Lower lobe of right lung (tissue), 2 donors: ENCODE measurements around the gene TJP2. TPM values are rescaled to one million over a fixed set of nuclear protein-coding genes. Genes with fewer than 3 reads are reported as not detected.

Source experiments
- ATAC-seq, 2 donors: fragments of 200-7000 bp; cut with Tn5 transposase; one replicate each; pipeline ENCODE4 v1.9.1; 2020 to 2022; ENCODE audit warnings: mild to moderate bottlenecking in 2 of 2, moderate library complexity in 2 of 2
- DNase-seq: peaks from one replicate; pipeline ENCODE4 v3.0.0-alpha.2; 2020
- H3K27ac ChIP-seq: fragments of 200-600 bp; one replicate; pipeline ENCODE4 v1.8.0; 2022
- H3K27me3 ChIP-seq: fragments of 200-600 bp; one replicate; pipeline ENCODE4 v1.8.0; 2022; ENCODE audit warnings: low read depth
- H3K36me3 ChIP-seq: fragments of 200-600 bp; one replicate; pipeline ENCODE4 v1.8.0; 2022; ENCODE audit warnings: mild to moderate bottlenecking
- H3K4me1 ChIP-seq: fragments of 200-600 bp; one replicate; pipeline ENCODE4 v1.8.0; 2022
- H3K4me3 ChIP-seq: fragments of 200-600 bp; one replicate; pipeline ENCODE4 v1.8.0; 2022; ENCODE audit warnings: mild to moderate bottlenecking
- H3K9me3 ChIP-seq: fragments of 200-600 bp; one replicate; pipeline ENCODE4 v1.8.0; 2022
- intact Hi-C: fragments of 100-400 bp; cut with DNase I; formaldehyde crosslinking; loops from one replicate; pipeline ENCODE4 v1.11.0; 2022
- total RNA-seq: library from RNA; stranded (reverse); fragmentation: NEBNext Ultra II Directional; extraction: Animal tissue kit (Norgen Biotek cat#: 25700); gene quantifications from one replicate; pipeline ENCODE4 v1.2.1, GENCODE V29; 2021
- TF ChIP-seq, protein P1 (sequence below): fragments of 200-600 bp; IDR thresholded peaks from one replicate; pipeline ENCODE4 v1.8.0; 2022; ENCODE audit warnings: antibody characterized with exemption, mild to moderate bottlenecking
- donor health status: DM: no; HTN: yes; CAD: no; lungs with severe emphysema.

The TJP2 gene
- total RNA-seq, 1 donor from 2014 or later = 124 TPM

DNA sequence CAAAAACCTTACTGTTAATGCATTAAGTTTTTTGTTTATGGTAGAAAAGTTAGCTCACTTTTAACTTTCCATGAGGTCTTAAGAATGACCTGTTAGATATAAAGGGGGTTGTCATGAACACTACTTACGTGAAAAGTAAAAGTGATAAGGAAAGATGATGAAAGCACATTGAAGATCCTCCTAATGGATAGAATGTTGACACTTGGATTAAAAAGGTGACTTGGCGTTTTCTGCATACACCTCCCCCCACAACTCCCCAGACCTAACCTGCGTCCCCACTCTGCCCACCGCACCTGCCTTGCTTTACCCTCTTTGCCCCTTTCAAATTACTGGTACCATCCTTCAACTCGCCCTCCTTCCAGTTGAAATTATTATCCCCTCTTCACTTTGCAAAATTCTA is 32.0 kb downstream of the TJP2 start:
- H3K27ac ChIP-seq = no peak overlapping the region
- no peaks in the 10 kb centered on the region for H3K27me3 ChIP-seq
- no peak overlapping the region for H3K4me3 ChIP-seq
- DNase-seq = no peak
- intact Hi-C loops = no loop called here
- no peak for ATAC-seq
- no peaks in the 10 kb centered on the region for H3K9me3 ChIP-seq
- peaks cover 13% of the 10 kb centered on the region for H3K4me1 ChIP-seq
- TF ChIP-seq, protein P1, sequence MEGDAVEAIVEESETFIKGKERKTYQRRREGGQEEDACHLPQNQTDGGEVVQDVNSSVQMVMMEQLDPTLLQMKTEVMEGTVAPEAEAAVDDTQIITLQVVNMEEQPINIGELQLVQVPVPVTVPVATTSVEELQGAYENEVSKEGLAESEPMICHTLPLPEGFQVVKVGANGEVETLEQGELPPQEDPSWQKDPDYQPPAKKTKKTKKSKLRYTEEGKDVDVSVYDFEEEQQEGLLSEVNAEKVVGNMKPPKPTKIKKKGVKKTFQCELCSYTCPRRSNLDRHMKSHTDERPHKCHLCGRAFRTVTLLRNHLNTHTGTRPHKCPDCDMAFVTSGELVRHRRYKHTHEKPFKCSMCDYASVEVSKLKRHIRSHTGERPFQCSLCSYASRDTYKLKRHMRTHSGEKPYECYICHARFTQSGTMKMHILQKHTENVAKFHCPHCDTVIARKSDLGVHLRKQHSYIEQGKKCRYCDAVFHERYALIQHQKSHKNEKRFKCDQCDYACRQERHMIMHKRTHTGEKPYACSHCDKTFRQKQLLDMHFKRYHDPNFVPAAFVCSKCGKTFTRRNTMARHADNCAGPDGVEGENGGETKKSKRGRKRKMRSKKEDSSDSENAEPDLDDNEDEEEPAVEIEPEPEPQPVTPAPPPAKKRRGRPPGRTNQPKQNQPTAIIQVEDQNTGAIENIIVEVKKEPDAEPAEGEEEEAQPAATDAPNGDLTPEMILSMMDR = no peak
- H3K36me3 ChIP-seq = no peaks in the 10 kb centered on the region

DNA sequence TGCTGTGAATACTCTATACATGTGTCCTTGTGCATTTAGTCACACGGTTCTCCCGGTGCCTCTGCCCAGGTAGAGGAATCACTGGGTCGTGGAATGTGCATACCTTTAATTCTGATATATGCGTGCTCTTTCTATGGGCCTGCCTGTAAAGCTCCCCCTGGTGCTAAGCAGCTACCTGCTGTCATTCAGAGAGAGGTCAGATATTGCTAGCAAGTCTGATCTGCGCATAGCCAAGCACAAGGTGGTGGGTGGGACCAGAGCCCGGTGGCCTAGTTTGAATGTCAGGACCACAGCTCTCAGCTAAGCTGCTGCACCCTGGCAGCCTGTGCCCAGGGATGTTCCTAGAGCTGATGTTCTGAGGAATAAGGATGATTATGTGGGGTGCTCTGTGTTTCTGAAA is 33.4 kb downstream of the TJP2 start:
- TF ChIP-seq, protein P1 = no peak
- Histone ChIP-seq H3K4me1 (peaks cover 22% of the 10 kb centered on the region), H3K9me3 (no peaks in the 10 kb centered on the region), H3K36me3 (no peaks in the 10 kb centered on the region), H3K27ac (no peak overlapping the region), H3K27me3 (no peaks in the 10 kb centered on the region), H3K4me3 (no peak overlapping the region)
- ATAC-seq (peak in 1 of 2 donors; percentile 47), DNase-seq (no peak)
- intact Hi-C loops = no loop called here

DNA sequence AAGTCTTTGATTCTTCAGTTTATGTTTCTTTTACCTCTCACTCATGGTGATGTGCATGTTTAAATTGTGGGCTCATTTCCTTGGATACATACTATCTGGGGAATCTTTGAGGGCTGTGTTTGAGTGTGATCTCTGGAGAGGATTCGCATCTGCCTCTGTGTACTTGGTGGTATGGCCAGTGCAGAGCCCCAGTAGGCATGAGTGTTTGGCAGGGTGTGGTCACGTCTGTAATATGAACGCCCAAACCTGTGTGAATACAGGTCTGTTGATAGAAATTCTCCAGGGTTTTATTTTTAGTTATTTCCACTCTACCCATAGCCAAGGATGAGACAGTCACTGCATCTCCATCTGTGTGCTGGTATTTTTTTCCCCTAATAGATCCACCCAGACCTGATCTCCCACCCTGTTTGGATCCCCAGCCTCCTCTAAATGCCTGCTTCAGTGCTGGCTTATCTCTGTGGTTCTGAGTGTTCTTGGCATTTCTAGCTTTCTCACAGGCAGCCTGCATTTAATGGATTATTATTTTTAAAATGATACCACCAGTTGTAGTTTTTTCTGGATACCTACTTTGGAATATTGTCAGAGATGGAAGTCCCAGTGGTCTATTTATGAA is 37.5 kb downstream of the TJP2 start:
- TF ChIP-seq, protein P1 = no peak

DNA sequence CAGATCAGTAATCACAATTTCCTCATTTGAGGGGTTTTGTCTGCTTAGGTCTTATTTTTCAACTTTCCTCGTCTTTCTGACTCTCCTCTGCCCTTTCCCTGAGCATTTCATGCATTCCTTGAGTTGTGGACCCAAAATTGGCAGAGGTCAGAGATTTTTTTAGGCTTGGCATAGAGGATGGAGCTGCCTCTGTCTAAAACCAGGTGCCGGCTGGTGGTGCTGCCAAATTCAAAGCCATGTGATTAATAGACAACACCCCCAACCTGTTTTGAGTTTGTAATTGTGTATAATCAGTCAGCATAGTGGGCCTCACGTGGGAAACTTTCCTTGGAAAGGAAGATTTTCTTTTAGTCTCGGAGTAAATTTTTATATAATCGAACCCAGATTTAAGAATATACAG is 39.6 kb downstream of the TJP2 start:
- peaks cover 25% of the 10 kb centered on the region for H3K36me3 ChIP-seq
- TF ChIP-seq, protein P1 = no peak
- ATAC-seq = no peak
- no peak overlapping the region for H3K4me3 ChIP-seq
- H3K4me1 ChIP-seq = peaks cover 23% of the 10 kb centered on the region
- no peaks in the 10 kb centered on the region for H3K27me3 ChIP-seq
- intact Hi-C loops = no loop called here
- no peak for DNase-seq
- no peaks in the 10 kb centered on the region for H3K9me3 ChIP-seq
- peak overlapping the region; percentile 21 for H3K27ac ChIP-seq

More for the DNA sequence above, 37.5 kb downstream of the TJP2 start:
- intact Hi-C loops = no loop called here
- ATAC-seq (peak in 1 of 2 donors; percentile 44), DNase-seq (no peak)
- no peaks in the 10 kb centered on the region for H3K9me3 ChIP-seq
- peaks cover 27% of the 10 kb centered on the region for H3K4me1 ChIP-seq
- no peak overlapping the region for H3K4me3 ChIP-seq
- H3K27ac ChIP-seq = no peak overlapping the region
- no peaks in the 10 kb centered on the region for H3K27me3 ChIP-seq
- H3K36me3 ChIP-seq = peaks cover 3% of the 10 kb centered on the region

DNA sequence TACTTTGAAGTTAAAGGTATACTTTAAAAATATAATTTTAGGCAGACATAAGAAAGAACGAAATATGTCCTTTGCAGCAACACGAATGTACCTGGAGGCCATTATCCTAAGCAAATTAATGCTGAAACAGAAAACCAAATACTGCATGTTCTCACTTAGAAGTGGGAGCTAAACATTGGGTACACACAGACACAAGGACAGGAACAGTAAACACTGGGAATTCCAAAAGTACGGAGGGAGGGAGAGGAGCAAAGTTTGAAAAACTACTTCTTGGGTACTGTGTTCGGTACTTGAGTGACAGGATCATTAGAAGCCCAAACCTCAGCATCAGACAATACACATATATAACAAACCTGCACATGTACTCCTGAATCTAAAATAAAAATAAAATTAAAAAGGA is 40.9 kb downstream of the TJP2 start:
- H3K9me3 ChIP-seq = no peaks in the 10 kb centered on the region
- H3K36me3 ChIP-seq = peaks cover 36% of the 10 kb centered on the region
- TF ChIP-seq, protein P1 = no peak
- H3K27me3 ChIP-seq = no peaks in the 10 kb centered on the region
- peaks cover 23% of the 10 kb centered on the region for H3K4me1 ChIP-seq
- DNase-seq (no peak), ATAC-seq (peak in 1 of 2 donors; percentile 80)
- H3K4me3 ChIP-seq = no peak overlapping the region
- peak overlapping the region; percentile 49 for H3K27ac ChIP-seq
- intact Hi-C loops = no loop called here
